MCF 10A (cell line): ENCODE results near the gene GPC6. TPM values are rescaled to one million over a fixed set of nuclear protein-coding genes. Genes with fewer than 3 reads are reported as not detected.

Source experiments
- Bru-seq: library from RNA; stranded (reverse); fragments of 400-500 nt; gene quantifications from one replicate; lab custom pipeline; 2021; lab: Mats Ljungman, UMichigan
- BruChase-seq, 2 experiments: library from RNA; stranded (reverse); fragments of 400-500 nt; gene quantifications; one replicate each; lab custom pipeline; 2021; lab: Mats Ljungman, UMichigan
- BruUV-seq: library from RNA; stranded (reverse); fragments of 400-500 nt; replicated peaks from 2 replicates; lab custom pipeline; 2021; lab: Mats Ljungman, UMichigan
- CTCF ChIA-PET: fragments of 300-600 bp; sonication (Branson Sonifier 250); formaldehyde crosslinking; extraction: SDS; loops from one replicate; lab custom pipeline; 2021; ENCODE audit warnings: antibody characterized with exemption, inconsistent platforms; lab: Yijun Ruan, JAX
- POLR2A ChIA-PET: fragments of 300-600, 350-650 bp; sonication (Branson Sonifier 250); formaldehyde crosslinking; extraction: SDS; loops from one replicate; lab custom pipeline; 2020; ENCODE audit warnings: antibody characterized with exemption, inconsistent platforms; lab: Yijun Ruan, JAX
- DNase-seq: peaks from one replicate; pipeline ENCODE4 v3.0.0-alpha.2; 2018; ENCODE audit not compliant: unreplicated experiment
- H3K27ac Mint-ChIP-seq: one replicate; pipeline ENCODE4 v1.8.0; 2022; ENCODE audit warnings: mild to moderate bottlenecking, low read depth, mixed read lengths; ENCODE audit not compliant: unreplicated experiment
- H3K27me3 Mint-ChIP-seq: one replicate; pipeline ENCODE4 v1.8.0; 2022; ENCODE audit warnings: mixed read lengths; ENCODE audit not compliant: insufficient read depth, unreplicated experiment
- H3K36me3 Mint-ChIP-seq: one replicate; pipeline ENCODE4 v1.8.0; 2022; ENCODE audit warnings: mild to moderate bottlenecking, moderate library complexity, mixed read lengths; ENCODE audit not compliant: insufficient read depth, unreplicated experiment
- H3K4me1 Mint-ChIP-seq: one replicate; pipeline ENCODE4 v1.8.0; 2022; ENCODE audit warnings: mixed read lengths; ENCODE audit not compliant: insufficient read depth, unreplicated experiment
- H3K4me3 Mint-ChIP-seq: one replicate; pipeline ENCODE4 v1.8.0; 2022; ENCODE audit warnings: mild to moderate bottlenecking, moderate library complexity, mixed read lengths; ENCODE audit not compliant: unreplicated experiment
- H3K9me3 Mint-ChIP-seq: one replicate; pipeline ENCODE4 v1.8.0; 2022; ENCODE audit warnings: mixed read lengths; ENCODE audit not compliant: unreplicated experiment
- intact Hi-C: fragments of 100-400 bp; cut with micrococcal nuclease; formaldehyde crosslinking; loops from 2 replicates; pipeline ENCODE4 v1.14.1; 2022
- long read RNA-seq: library from polyadenylated mRNA; stranded (forward); transcript quantifications from one replicate; pipeline ENCODE4 v2.0.0, GENCODE V29; 2022
- total RNA-seq: library from RNA; stranded (reverse); gene quantifications from 2 replicates; pipeline ENCODE4 v1.2.3, GENCODE V29; 2022
- TF ChIP-seq, protein P1 (sequence below): fragments of 200-600 bp; IDR thresholded peaks from one replicate; pipeline ENCODE4 v1.8.0; 2022; ENCODE audit warnings: antibody characterized with exemption, mild to moderate bottlenecking; ENCODE audit not compliant: unreplicated experiment

Gene GPC6
- total RNA-seq (8.4 and 9.7 TPM in 2 replicates), Bru-seq, nascent RNA (percentile 59 among the genes with signal in this experiment), BruChase-seq, experiment 1, labeled RNA remaining after a 6-hour chase (percentile 52 among the genes with signal in this experiment), BruChase-seq, experiment 2, labeled RNA remaining after a 2-hour chase (percentile 59 among the genes with signal in this experiment)
- long read RNA-seq, partial matches to known transcripts, result 0 of 6 reads
- long read RNA-seq, other reads (novel, unspliced or antisense), result 6 of 6 reads

DNA sequence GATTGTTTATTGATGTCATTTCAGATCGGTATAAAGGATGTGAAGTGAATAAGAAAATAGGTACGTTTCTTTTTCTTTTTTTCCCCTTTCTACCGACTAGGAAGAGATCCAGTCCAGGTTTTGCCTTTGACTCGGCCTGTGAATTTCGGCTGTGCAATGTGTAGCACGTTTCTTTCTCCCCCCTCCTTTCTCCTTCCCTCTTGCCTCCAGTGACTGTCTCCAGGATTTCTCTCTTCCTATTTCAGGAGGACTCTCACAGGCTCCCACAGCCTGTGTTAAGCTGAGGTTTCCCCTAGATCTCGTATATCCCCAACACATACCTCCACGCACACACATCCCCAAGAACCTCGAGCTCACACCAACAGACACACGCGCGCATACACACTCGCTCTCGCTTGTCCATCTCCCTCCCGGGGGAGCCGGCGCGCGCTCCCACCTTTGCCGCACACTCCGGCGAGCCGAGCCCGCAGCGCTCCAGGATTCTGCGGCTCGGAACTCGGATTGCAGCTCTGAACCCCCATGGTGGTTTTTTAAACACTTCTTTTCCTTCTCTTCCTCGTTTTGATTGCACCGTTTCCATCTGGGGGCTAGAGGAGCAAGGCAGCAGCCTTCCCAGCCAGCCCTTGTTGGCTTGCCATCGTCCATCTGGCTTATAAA lies at the start of gene GPC6:
TSS of gene GPC6 (plus strand) at position 185 of the 657 bp plus-strand sequence.
- DNase-seq, result peak; percentile 93
- Mint-ChIP-seq H3K9me3 (no peaks in the 10 kb centered on the region), H3K36me3 (peaks cover 6% of the 10 kb centered on the region), H3K27ac (peak within 1 kb of the TSS; percentile 86), H3K4me3 (peak within 1 kb of the TSS; percentile 93), H3K27me3 (no peaks in the 10 kb centered on the region), H3K4me1 (peaks cover 46% of the 10 kb centered on the region)
- TF ChIP-seq, protein P1, sequence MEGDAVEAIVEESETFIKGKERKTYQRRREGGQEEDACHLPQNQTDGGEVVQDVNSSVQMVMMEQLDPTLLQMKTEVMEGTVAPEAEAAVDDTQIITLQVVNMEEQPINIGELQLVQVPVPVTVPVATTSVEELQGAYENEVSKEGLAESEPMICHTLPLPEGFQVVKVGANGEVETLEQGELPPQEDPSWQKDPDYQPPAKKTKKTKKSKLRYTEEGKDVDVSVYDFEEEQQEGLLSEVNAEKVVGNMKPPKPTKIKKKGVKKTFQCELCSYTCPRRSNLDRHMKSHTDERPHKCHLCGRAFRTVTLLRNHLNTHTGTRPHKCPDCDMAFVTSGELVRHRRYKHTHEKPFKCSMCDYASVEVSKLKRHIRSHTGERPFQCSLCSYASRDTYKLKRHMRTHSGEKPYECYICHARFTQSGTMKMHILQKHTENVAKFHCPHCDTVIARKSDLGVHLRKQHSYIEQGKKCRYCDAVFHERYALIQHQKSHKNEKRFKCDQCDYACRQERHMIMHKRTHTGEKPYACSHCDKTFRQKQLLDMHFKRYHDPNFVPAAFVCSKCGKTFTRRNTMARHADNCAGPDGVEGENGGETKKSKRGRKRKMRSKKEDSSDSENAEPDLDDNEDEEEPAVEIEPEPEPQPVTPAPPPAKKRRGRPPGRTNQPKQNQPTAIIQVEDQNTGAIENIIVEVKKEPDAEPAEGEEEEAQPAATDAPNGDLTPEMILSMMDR, result no peak
- BruUV-seq, result TSS peak; percentile 31
- intact Hi-C loops, result loop anchor here (1.0 to 10.0 kb wide), 10 partner anchors 238 to 1136 kb away; no protein-coding TSS in a partner anchor
- ChIA-PET POLR2A (interaction anchor here (0.6 to 5.5 kb wide), 17 partner anchors 10 to 1135 kb away, joined by 3 to 64 read pairs (median 3); no protein-coding TSS in a partner anchor), CTCF (interaction anchor here (0.5 to 4.0 kb wide), 14 partner anchors 9 to 1180 kb away, joined by 3 to 22 read pairs (median 4); no protein-coding TSS in a partner anchor)

DNA sequence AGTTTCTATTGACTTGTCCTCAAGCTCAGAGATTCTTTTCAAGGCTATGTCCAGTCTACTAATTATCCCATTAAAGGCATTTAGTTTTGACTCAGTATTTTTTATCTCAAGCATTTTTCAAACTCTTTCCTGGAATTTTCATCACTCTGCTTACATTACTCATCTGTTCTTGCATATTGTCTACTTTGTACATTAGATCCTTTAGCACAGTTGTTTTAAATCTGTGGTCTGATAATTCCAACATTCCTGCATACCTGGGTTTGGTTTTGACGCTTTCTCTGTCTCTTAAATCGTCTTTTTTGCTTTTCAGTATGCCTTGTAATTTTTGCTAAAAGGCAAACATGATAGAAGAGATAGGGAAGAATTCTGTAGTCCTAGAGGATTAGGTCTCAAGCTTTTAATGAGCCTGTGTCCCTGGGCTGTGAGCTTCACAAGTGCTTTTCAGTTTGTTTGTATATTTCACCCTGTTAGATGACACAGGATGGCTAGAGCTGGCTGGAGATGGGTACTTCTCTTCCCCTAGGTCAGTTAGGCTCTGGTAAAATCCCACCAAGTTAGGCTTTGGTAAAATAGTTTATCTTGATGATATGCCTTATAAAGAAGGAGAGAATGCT lies 46.1 kb upstream of the GPC6 start:
- CTCF ChIA-PET, result interaction anchor here (0.5 to 0.7 kb wide), 3 partner anchors 10 to 660 kb away, joined by 3 read pairs; no protein-coding TSS in a partner anchor
- BruUV-seq, result no TSS peak
- Mint-ChIP-seq H3K4me1 (peaks cover 11% of the 10 kb centered on the region), H3K36me3 (no peaks in the 10 kb centered on the region), H3K9me3 (no peaks in the 10 kb centered on the region), H3K27ac (peak overlapping the region; percentile 17), H3K27me3 (no peaks in the 10 kb centered on the region), H3K4me3 (no peak overlapping the region)
- TF ChIP-seq, protein P1, result no peak
- intact Hi-C loops, result no loop called here
- DNase-seq, result no peak
- POLR2A ChIA-PET, result interaction anchor here (0.7 to 1.1 kb wide), 2 partner anchors 81 to 742 kb away, joined by 3 read pairs; no protein-coding TSS in a partner anchor

DNA sequence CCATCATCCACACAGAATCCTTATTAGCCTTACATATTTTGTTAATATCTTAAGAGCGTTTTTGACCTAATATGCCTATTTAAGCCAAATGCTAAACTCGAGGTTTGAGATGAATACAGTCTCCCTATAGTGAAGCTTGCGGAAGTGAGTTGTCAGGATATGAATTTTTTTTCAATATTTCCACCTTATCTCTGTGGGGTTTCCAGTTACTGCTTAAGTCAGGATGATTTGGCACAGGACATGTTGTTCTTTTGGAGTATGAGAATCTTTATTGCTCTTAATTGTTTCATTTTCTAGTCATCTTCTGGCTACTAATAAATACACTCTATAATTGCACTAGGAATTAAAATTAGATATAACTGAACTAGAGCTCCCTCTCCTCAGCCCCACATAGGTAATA lies 44.2 kb upstream of the GPC6 start:
- H3K27me3 Mint-ChIP-seq, result no peaks in the 10 kb centered on the region
- BruUV-seq, result no TSS peak

More for the DNA sequence above, 44.2 kb upstream of the GPC6 start:
- intact Hi-C loops, result no loop called here
- Mint-ChIP-seq H3K4me1 (peaks cover 11% of the 10 kb centered on the region), H3K9me3 (no peaks in the 10 kb centered on the region), H3K27ac (no peak overlapping the region), H3K36me3 (no peaks in the 10 kb centered on the region), H3K4me3 (no peak overlapping the region)
- TF ChIP-seq, protein P1, result no peak
- DNase-seq, result no peak
- ChIA-PET POLR2A (interaction anchor here (0.7 kb wide), 1 partner anchor 45 kb away, joined by 4 read pairs; no protein-coding TSS in a partner anchor), CTCF (interaction anchor here (0.8 to 1.0 kb wide), 2 partner anchors 1163 to 1176 kb away, joined by 4 read pairs; no protein-coding TSS in a partner anchor)
